Cerebellar cortex (tissue), 1 donor: ENCODE data around the gene CX3CL1.
"Not testable (repeated sequence)": the region's sequence is repeated elsewhere in the genome, so short reads cannot be mapped to it uniquely, and the experiment has no call there.

Experiments used
- DNase-seq: peaks from one replicate; pipeline ENCODE4 v3.0.0-alpha.2; 2015; ENCODE audit warnings: low spot score

CX3CL1 gene

DNA sequence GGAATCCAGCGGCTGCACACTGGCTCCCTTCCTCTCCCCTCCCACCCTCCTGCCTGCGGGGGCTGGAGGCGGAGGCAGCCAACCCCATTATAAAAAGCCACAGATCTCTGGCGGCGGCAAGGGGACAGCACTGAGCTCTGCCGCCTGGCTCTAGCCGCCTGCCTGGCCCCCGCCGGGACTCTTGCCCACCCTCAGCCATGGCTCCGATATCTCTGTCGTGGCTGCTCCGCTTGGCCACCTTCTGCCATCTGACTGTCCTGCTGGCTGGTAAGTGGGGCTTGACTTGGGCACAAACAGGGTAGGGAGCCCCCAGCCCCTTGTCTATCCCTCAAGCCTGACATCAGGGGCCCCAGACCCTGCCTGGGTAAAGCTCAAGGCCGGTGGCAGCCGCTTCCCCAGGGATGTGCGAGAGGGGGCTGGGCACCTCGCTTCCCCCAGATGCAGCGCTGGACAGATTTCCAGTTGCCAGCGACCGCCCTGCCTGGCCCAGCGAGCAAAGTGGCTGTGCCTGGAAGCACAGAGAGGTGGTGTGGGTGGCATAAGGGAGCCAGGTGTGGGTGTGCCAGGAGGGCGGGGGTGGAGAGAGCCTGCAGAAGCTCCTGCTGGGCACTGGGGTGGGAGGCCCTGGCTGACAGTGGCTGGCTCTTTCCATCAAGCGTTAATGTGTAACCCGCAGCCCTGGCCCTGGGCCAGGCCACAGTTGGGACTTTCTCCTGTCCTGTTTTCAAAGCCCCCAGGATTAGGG lies at the start of gene CX3CL1:
TSS of gene CX3CL1 (plus strand) at position 119 of the 745 bp plus-strand sequence. CDS start at position 198, 79 bp downstream.
- peak; percentile 16 for DNase-seq

DNA sequence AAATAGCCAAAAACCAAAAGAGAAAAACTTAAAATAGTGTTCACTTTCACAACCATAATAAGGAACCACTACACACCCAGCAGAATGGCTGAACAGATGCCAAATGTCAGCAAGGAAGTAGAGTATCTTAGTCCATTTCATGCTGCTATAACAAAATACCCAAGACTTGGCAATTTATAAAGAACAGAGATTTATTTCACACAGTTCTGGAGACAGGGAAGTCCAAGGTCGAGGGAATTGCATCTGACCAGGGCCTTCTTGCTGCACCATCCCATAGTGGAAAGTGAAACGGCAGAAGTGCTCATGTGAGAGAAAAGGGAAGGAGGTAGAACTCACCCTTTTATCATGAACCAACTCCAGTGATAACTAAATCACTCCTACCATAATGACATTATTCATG lies 47.5 kb upstream of the CX3CL1 start:
- no peak for DNase-seq

DNA sequence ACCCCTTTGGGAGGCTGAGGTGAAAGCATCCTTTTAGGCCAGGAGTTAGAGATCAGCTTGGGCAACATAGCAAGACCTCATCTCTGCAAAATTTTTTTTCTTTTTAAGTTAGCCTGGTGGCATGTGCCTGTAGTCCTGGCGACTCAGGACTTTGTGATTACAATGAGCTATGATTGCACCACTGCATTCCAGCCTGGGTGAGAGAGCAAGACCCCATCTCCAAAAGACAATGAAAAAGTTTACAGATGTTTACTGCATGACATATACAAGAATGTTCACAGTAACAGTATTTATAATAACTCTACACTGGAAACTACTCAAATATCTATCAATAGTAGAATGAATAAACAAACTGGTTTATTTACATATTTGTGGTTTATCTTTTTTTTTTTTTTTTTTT lies 46.8 kb upstream of the CX3CL1 start:
- DNase-seq: no peak

DNA sequence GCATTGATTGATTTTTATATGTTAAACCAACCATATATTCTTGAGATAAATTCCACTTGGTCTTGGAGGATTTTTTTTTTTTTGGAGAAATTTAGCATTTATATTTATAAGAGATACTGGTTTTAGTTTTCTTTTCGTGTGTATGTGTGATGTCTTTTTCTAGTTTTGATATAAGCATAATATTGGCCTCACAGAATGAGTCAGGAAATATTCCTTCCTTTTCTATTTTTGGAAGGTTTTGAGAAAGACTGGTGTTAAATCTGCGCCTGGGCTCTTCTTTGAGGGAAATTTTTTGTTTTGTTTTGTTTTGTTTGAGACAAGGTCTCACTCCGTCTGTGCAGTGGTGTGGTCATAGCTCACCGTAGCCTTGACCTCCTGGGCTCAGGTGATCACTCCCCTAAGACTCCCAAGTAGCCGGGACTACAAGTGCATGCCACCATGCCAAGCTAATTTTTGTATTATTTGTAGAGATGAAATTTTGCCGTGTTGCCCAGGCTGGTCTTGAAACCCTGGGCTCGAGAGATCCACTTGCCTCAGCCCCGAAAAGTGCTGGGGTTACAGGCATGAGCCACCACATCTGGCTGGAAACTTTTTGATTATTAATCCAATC lies 42.5 kb upstream of the CX3CL1 start:
- no peak for DNase-seq

DNA sequence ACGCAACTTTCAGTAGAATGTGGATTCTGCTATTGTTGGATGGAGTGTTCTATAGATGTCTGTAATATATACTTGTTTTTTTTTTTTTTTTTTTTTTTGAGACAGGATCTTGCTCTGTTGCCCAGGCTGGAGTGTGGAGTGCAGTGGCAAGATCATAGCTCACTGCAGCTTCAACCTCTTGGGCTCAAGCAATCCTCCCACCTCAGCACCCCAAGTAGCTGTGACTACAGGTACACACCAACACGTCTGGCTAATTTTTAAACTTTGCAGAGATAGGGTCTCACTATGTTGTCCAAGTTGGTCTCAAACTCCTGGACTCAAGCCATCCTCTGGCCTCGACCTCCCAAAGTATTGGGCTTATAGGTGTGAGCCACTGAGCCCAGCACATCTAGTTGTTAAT lies 40.9 kb upstream of the CX3CL1 start:
- DNase-seq: no peak

DNA sequence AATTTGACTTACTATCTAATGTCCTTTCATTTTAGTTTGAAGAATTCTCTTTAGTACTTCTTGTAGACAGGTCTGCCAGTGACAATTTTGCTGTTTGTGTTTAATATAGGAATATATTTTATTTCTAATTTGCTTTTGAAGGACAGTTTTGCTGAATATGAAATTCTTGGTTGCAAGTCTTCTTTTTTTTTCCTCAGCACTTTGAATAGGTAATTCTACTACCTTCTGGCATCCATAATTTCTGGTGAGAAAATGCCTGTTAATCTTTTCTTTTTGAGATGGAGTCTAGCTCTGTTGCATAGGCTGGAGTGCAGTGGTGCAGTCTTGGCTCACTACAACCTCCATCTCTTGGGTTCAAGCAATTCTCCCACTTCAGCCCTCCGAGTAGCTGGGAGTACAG lies 38.9 kb upstream of the CX3CL1 start:
- no peak for DNase-seq

DNA sequence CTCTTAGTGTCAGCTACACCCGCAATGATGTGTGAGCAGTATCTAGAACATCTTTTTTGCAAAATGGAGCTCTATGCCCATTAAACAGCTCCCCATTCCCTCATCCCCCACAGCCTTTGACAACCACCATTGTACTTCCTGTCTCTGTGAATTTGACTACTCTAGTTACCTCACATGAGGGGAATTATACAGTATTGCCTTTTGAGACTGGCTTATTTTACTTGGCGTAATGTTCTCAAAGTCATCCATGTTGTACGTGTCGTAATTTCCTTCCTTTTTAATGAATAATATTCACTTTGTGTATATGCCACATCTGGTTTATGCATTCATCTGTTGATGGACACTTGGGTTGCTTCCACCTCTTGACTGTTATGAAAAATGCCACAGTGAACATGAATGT lies 36.9 kb upstream of the CX3CL1 start:
- no peak for DNase-seq

DNA sequence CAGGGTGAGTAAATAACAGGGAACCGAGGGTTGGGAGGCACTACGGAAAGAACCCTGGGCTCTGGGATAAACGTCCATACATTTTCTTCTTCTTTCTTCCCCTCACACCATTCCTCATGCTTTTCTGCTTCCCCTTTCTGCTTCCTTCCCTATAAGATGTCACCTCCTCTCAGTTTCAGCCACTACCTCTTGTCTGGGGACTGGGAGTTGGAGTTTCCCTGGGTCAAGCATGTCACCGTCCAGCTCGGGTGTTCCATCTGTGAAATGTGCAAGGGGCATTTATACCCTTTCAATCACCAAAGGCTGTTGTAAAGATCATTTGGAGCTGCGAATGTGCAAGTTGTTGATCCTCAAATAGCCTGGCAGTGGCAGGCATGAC lies 31.2 kb upstream of the CX3CL1 start:
- DNase-seq: no peak

DNA sequence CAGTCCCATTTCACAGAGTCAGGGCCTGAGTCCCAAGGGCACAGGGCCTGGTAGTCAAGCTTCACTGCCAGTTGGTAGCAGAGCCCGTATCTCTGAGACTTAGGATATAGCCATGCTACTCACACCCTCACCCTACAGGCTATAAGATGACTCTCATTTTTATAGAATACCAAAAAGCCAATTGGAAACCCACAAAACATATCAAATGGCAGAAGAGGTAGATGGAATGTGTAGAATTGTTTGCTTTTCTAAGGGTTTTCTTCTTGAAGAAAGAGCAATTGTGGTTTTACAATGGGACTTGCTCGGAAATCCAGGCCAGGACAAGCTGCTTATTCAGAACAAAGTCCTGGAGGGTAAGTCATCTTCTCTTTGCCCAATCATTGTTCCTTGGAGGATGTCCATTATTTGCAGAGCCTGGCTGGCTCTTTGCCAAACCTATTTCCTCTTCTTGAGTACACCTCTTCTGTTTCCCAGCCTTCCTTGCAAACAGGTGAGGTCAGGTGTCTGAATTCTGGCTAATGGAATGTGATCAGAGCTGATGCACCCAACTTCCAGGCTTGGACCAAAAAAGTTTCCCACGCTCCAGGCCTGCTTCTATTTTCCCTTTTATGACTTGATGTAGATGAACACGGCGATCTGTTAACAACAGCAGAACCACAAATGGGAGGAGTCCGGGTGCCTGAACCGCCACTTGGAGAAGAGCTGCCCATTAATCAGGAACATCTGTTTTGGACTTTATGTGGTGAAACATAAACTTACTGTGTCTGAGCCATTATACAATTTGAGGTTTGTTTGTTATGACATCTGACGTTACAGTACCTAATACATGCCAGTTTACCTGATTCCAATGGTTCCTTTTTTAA lies 30.6 kb upstream of the CX3CL1 start:
- DNase-seq: no peak

DNA sequence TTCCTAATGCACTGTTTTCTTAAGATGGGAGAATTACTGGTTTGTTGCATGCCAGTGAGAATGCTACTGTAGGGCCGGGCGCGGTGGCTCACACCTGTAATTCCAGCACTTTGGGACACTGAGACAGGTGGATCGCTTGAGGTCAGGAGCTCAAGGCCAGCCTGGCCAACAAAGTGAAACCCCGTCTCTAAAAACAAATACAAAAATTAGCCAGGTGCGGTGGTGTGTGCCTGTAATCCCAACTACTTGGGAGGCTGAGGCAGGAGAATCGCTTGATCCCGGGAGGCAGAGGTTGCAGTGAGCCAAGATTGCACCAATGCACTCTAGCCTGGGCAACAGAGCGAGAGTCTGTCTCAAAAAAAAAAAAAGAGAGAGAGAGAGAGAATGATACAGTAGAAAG lies 29.7 kb upstream of the CX3CL1 start:
- not testable (repeated sequence) for DNase-seq

DNA sequence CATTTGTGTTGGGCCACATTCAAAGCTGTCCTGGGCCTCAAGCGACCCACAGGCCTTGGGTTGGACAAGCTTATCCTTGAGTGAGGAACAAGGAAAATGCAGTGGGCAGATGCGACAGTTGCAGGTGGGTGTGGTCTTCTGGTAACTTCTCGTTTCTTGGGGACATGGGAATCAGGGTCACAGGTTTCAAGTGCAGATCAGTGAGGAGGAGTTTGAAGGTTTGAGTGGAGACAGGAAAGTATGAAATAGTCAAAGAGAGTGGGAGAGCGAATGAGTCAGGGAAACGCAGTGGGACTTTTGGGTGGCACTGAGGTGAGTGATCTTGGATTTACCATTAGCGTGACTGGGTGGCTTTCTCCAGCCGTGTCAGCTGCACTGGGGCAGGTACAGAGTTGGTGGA lies 29.1 kb upstream of the CX3CL1 start:
- no peak for DNase-seq

DNA sequence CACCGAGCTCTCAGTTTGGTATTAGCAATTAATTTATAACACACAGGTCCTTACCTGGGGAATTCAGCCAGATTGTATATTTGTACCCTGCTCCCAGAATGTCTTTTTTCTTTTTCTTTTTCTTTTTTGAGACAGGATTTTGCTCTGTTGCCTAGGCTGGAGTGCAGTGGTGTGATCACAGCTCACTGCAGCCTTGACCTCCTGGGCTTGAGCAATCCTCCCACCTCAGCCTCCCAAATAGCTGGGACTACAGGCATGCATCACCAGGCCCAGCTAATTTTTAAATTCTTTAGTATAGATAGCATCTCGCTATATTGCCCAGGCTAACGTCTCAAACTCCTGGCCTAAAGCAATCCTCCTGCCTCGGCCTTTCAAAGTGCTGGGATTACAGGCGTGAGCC lies 28.2 kb upstream of the CX3CL1 start:
- DNase-seq: not testable (repeated sequence)

DNA sequence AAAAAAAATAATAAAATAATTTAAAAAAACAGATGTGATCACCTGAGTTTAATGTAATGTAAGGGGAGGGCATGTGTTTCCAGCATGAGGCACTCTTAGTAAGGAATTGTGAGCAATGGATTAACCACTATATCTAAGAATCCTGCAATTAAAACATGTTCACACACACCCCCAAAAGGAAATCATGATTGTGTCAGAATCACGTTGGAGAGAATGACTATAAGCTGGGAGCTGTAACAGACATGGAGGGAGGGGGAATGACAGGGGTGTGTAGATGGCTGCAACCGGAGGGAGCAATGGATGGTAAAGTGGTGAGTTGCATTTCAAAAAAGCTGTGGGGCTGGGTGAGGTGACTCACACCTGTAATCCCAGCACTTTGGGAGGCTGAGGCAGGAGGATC lies 27.3 kb upstream of the CX3CL1 start:
- no peak for DNase-seq

DNA sequence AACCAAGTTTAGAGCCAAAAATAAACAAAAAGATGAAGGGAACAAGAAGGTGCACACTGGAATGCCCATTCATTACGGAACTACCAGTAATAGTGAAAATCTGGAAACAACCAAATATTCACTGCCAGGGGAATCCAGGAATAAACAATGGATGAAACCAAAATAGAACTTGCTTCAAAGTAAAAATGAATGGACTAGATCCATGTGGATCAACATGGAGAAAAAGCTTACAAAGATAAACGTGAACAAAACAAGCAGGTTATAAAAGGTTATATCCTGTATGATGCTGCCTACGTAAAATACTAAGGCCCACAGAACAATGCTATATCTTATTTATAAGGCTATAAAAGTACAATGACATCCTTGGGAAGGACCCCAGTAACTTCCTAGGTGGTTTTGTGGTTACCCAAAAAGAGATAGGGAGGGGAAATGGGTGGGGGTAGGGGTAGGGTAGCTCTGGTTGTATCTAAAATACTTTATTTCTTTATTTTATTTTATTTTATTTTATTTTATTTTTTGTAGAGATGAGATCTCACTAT lies 26.6 kb upstream of the CX3CL1 start:
- no peak for DNase-seq

DNA sequence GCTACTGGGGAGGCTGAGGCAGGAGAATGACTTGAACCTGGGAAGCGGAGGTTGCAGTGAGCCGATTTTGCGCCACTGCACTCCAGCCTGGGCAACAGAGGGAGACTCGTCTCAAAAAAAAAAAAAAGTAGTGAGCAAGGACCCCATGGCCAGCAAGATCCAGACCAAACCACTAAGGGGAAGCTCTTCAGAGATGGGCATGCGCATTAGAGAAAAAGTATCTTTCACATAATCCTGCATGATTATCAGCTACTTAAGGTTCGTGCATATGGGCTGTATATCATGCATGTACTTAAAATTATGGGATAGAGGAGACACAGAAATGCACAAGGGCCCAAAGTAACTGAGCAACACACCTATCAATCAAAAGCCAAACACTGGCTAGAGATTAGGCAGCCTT lies 24.4 kb upstream of the CX3CL1 start:
- no peak for DNase-seq

DNA sequence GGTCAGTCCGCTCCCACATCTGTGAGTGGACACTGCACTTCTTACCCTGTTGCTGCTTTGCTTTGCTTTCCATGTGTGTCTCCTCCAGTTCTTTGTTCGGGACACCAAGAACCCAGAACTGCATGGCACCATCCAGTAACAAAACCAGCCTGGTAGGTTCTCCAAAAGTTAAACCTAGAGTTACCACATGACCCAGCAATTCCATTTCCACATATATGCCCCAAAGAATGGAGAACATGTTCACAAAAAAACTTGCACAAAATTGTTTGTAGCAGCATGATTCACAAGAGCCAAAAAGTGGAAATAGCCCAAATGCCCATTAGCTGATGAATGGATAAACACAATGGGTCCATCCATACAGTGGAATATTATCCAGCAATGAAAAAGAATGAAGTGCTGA lies 24.0 kb upstream of the CX3CL1 start:
- DNase-seq: no peak

DNA sequence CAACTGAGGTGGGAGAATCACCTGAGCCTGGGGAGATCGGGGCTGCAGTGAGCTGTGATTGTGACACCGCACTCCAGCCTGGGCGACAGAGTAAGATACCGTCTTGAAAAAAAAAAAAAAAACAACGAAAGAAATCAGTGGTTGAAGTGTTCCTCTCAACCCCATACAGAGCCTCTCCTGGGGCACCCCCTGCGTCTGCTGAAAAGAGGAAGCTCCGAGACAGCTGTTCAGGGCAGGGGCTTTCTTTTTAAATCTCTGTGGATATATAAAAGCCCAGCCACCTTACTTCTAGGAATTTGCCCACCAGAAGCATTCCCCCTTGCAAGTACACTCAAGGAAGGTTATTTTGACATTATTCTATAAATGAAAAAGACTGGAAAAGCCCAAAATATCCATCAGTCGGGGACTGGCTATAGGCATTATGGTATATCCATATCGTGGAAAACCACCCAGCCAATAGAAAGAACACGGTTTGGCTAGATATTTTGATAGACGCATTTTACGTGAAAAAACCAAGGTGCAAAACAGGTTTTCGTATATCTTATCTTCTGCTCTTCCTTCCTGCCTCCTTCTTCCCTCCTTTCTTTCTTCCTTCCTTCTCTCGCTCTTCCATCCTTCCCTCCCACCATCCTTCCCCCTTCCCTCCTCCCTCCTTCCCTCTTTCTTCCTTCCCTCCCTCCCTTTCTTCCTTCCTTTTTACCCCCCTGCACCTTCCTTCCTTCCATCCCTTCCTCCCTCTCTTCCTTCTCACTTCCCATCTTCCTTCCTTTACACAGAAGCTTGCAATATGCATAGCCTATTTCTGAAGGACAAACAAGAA lies 22.9 kb upstream of the CX3CL1 start:
- no peak for DNase-seq

DNA sequence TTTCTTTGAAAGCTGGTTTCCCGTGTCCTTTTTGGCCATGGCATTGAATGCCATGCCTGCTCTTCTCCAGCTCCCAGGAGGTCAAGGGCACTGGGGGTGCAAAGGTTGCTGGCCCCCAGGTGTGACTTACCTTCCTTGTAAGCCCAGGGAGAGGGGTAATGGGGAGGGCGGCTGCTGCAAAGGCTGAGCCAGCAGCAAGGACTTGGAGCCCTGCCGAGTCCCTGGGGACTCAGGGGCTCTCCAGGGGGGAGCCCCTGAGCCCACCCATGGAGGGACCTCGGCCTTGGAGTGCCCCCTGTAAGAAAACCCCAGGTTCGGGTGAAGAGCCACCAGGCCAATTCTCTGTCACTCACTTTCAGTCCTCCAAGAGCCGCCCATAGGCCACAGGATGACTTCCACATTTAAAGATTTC lies 19.6 kb upstream of the CX3CL1 start:
- no peak for DNase-seq

DNA sequence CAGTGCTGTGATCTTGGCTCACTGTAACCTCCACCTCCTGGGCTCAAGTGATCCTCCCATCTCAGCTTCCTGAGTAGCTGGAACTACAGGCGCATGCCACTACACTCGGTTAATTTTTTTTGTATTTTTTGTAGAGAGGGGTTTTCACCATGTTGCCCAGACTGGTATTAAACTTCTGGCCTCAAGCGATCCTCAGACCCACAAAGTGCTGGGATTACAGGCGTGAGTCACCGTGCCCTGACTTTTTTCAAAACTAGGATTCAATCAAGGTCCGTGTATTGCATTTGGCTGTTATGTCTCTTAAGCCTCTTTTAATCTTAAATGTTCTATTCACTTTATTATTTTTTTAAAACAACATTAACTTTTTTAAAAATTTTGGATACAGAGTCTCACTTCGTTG lies 18.0 kb upstream of the CX3CL1 start:
- DNase-seq: no peak

DNA sequence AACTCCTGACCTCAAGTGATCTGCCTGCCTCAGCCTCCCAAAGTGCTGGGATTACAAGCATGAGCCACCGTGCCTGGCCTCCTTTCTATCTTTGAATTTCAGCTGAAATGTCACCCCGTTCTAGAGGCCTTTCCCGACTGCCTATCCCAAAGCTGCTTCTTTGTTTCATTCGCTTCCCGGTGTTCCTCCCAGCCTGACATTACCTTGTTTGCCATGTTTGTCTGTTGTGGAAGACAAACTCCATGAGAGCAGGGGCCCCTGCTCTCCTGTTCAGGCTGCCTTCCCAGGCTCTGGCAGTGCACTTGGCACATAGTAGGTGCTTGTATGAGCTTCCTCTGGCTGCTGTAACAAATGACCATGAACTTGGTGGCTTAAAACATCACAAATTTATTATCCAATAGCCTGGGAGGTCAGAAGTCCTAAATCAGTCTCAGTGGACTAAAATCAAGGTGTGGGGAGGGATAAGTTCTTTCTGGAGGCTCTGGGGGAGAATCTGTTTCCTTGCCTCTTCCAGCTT lies 16.3 kb upstream of the CX3CL1 start:
- no peak for DNase-seq

DNA sequence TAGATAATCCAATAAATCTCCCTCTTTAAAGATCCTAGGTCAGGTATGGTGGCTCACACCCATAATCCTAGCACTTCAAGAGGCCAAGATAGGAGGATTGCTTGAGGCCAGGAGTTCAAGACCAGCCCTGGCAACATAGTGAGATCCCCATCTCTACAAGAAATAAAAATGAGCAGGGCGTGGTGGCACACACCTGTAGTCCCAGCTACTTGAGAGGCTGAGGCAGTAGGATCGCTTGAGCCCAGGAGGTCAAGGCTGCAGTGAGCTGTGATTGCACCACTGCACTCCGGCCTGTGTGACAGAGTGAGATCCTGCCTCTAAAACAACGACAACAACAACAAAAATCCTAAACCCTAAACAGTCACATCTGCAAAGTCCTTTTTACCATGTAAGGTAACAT lies 15.7 kb upstream of the CX3CL1 start:
- no peak for DNase-seq
